ENCODE results near the gene NPFF. TPM values are rescaled to one million over a fixed set of nuclear protein-coding genes. Genes with fewer than 3 reads are reported as not detected.

The NPFF gene
- total RNA-seq, 2 experiments from 2014 or later = not detected

DNA sequence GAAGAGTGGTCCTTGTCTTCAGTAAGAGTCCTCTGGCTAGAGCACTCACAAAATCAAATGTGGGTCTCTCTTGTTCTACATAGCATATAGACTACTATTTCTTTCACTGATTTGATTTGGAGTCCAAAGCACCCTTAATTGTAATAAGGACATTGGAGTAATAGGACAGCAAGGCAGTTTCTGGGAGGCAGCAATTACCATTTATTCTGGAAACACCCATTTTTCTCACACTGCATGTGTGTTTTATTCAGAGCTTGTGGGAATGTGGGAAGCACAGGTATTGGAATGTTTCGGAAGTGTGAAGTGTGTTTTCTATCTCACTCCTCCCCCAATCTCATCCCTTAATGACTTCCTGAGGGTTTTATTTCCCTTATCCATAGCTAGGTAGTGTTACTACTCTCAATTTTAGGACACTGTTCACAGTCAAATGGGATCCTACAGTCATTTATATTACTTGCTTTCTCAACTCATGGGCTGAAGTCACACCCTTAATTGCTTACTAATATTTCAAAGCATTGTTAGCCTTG is 35.2 kb downstream of the NPFF start:
- Mint-ChIP-seq H3K4me1 (ENCODE audit: low read depth) (peaks cover 65% of the 10 kb centered on the region), H3K27ac (peak overlapping the region; percentile 7), H3K4me3 (no peak overlapping the region), H3K36me3 (ENCODE audit: low read depth) (peaks cover 100% of the 10 kb centered on the region), H3K27me3 (no peaks in the 10 kb centered on the region), H3K9me3 (no peaks in the 10 kb centered on the region)
- Histone ChIP-seq H3K4me1 (ENCODE audit: insufficient read depth, low read length) (peaks cover 18% of the 10 kb centered on the region), H3K36me3 (ENCODE audit: insufficient read depth, low read length) (peaks cover 99% of the 10 kb centered on the region), H3K27ac (ENCODE audit: low read depth in 1 of 2, low read length in 2 of 2) (no peak overlapping the region), H3K4me3 (ENCODE audit: low read length) (no peak overlapping the region), H3K27me3 (ENCODE audit: control insufficient read depth in 1 of 2, insufficient read depth in 2 of 2, low read length in 2 of 2) (no peaks in the 10 kb centered on the region), H3K9me3 (ENCODE audit: control insufficient read depth in 1 of 2, insufficient read depth in 1 of 2, low read length in 2 of 2) (no peaks in the 10 kb centered on the region)
- intact Hi-C loops (cut with DNase I, micrococcal nuclease) = no loop called here
- TF ChIP-seq, protein P1, sequence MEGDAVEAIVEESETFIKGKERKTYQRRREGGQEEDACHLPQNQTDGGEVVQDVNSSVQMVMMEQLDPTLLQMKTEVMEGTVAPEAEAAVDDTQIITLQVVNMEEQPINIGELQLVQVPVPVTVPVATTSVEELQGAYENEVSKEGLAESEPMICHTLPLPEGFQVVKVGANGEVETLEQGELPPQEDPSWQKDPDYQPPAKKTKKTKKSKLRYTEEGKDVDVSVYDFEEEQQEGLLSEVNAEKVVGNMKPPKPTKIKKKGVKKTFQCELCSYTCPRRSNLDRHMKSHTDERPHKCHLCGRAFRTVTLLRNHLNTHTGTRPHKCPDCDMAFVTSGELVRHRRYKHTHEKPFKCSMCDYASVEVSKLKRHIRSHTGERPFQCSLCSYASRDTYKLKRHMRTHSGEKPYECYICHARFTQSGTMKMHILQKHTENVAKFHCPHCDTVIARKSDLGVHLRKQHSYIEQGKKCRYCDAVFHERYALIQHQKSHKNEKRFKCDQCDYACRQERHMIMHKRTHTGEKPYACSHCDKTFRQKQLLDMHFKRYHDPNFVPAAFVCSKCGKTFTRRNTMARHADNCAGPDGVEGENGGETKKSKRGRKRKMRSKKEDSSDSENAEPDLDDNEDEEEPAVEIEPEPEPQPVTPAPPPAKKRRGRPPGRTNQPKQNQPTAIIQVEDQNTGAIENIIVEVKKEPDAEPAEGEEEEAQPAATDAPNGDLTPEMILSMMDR (IDR thresholded peaks at IDR 0.05) = no peak
- no peak for DNase-seq
- ATAC-seq (ENCODE audit: poor library complexity) = no peak
- ChIA-PET CTCF (interaction anchor here (2.4 kb wide), 1 partner anchor 10 kb away, joined by 9 read pairs; no protein-coding TSS in a partner anchor), POLR2A (interaction anchor here (0.8 to 0.9 kb wide), 2 partner anchors 23 to 93 kb away, joined by 3 read pairs; no protein-coding TSS in a partner anchor)

DNA sequence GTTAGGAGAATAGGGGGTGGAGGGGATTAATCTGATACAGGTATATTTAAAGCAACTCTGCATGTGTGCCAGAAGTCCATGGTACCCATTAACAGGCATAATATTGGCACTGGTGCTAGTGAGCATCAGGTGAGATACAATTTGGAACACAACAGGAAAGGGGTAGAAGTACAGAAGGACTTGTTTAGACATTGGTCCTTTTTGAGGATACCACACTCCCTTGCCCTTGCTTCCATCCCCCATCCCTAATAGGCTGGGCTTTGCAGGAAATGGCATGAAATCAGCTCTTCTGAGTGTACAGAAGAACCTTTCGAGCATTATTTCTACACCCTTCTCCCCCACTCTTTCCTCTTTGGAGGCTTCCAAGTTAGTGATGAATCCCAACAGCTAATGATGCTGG is 39.0 kb downstream of the NPFF start:
- H3K4me1 Mint-ChIP-seq (ENCODE audit: low read depth) = peaks cover 51% of the 10 kb centered on the region
- peaks cover 99% of the 10 kb centered on the region for H3K36me3 ChIP-seq (ENCODE audit: insufficient read depth, low read length)
- no peaks in the 10 kb centered on the region for H3K27me3 Mint-ChIP-seq
- H3K4me3 ChIP-seq (ENCODE audit: low read length) = no peak overlapping the region
- peaks cover 100% of the 10 kb centered on the region for H3K36me3 Mint-ChIP-seq (ENCODE audit: low read depth)
- no peak overlapping the region for H3K27ac Mint-ChIP-seq
- H3K27me3 ChIP-seq (ENCODE audit: control insufficient read depth in 1 of 2, insufficient read depth in 2 of 2, low read length in 2 of 2) = no peaks in the 10 kb centered on the region
- ATAC-seq (ENCODE audit: poor library complexity) = no peak
- TF ChIP-seq, protein P1 (IDR thresholded peaks at IDR 0.05) = no peak
- H3K4me3 Mint-ChIP-seq = no peak overlapping the region
- H3K9me3 Mint-ChIP-seq = no peaks in the 10 kb centered on the region
- POLR2A ChIA-PET = interaction anchor here (1.5 kb wide), 1 partner anchor 13 kb away, joined by 4 read pairs; no protein-coding TSS in a partner anchor
- CTCF ChIA-PET = interaction anchor here (1.0 to 2.7 kb wide), 2 partner anchors 8 to 40 kb away, joined by 5 read pairs; no protein-coding TSS in a partner anchor
- no peak for DNase-seq
- intact Hi-C loops (cut with DNase I, micrococcal nuclease) = no loop called here
- H3K4me1 ChIP-seq (ENCODE audit: insufficient read depth, low read length) = peaks cover 10% of the 10 kb centered on the region
- H3K27ac ChIP-seq (ENCODE audit: low read depth in 1 of 2, low read length in 2 of 2) = no peak overlapping the region
- H3K9me3 ChIP-seq (ENCODE audit: control insufficient read depth in 1 of 2, insufficient read depth in 1 of 2, low read length in 2 of 2) = no peaks in the 10 kb centered on the region

DNA sequence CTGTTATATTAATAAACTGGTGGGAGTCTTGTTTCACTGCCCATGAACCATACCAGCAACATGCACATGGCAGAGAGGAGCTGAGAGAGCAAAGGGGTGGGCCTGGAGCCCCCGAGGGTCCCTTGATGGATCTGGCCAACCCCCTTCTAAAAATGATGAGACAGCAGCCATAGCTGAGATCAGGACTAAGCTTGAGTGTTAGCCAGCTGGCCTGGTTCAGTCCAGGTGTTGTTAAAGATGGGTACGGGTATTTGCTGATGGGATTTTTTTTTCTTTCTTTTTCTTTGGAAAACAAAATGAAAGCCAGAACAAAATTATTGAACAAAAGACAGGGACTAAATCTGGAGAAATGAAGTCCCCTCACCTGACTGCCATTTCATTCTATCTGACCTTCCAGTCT is 39.4 kb downstream of the NPFF start:
- H3K4me3 ChIP-seq (ENCODE audit: low read length) = no peak overlapping the region
- Mint-ChIP-seq H3K36me3 (ENCODE audit: low read depth) (peaks cover 100% of the 10 kb centered on the region), H3K27me3 (no peaks in the 10 kb centered on the region), H3K4me3 (no peak overlapping the region), H3K4me1 (ENCODE audit: low read depth) (peaks cover 54% of the 10 kb centered on the region), H3K9me3 (no peaks in the 10 kb centered on the region), H3K27ac (no peak overlapping the region)
- H3K36me3 ChIP-seq (ENCODE audit: insufficient read depth, low read length) = peaks cover 99% of the 10 kb centered on the region
- DNase-seq (no peak), ATAC-seq (ENCODE audit: poor library complexity) (no peak)
- CTCF ChIA-PET = interaction anchor here (1.0 to 2.7 kb wide), 2 partner anchors 9 to 41 kb away, joined by 5 read pairs; no protein-coding TSS in a partner anchor
- peaks cover 8% of the 10 kb centered on the region for H3K4me1 ChIP-seq (ENCODE audit: insufficient read depth, low read length)
- no peaks in the 10 kb centered on the region for H3K27me3 ChIP-seq (ENCODE audit: control insufficient read depth in 1 of 2, insufficient read depth in 2 of 2, low read length in 2 of 2)
- TF ChIP-seq, protein P1 (IDR thresholded peaks at IDR 0.05) = no peak
- intact Hi-C loops (cut with DNase I, micrococcal nuclease) = no loop called here
- no peaks in the 10 kb centered on the region for H3K9me3 ChIP-seq (ENCODE audit: control insufficient read depth in 1 of 2, insufficient read depth in 1 of 2, low read length in 2 of 2)
- POLR2A ChIA-PET = interaction anchor here (1.5 kb wide), 1 partner anchor 13 kb away, joined by 4 read pairs; no protein-coding TSS in a partner anchor
- no peak overlapping the region for H3K27ac ChIP-seq (ENCODE audit: low read depth in 1 of 2, low read length in 2 of 2)

Measured in CD4-positive, alpha-beta T cell (primary cell).